ENCODE data around the gene NAPB.

Gene NAPB

GRCh38 chr20:23437126-23437899 lies 16.0 kb upstream of the NAPB start:
- DNase-seq: no peak

DNA sequence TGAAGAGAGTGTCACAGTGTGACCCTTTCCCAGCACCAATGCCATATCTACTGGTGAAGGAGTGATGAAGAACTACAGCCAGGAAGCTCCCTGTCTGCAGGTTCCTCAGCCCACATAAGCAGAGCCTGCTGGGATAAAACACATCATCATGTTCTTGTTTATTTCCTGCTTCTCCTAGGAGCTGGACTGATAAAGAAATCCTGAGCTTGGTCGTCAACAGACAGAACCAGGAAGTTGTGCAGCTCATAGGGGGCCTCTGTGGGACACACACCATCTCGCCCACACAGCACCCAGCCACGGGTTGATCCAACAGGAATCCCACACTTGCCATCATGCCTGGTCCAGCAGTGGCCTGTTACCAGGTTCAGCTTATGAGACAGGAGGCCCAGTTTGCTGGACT lies 15.4 kb upstream of the NAPB start:
- no peak for DNase-seq

- no peak for DNase-seq
Measured at GRCh38 chr20:23435626-23436539, 14.6 kb upstream of the NAPB start.

DNA sequence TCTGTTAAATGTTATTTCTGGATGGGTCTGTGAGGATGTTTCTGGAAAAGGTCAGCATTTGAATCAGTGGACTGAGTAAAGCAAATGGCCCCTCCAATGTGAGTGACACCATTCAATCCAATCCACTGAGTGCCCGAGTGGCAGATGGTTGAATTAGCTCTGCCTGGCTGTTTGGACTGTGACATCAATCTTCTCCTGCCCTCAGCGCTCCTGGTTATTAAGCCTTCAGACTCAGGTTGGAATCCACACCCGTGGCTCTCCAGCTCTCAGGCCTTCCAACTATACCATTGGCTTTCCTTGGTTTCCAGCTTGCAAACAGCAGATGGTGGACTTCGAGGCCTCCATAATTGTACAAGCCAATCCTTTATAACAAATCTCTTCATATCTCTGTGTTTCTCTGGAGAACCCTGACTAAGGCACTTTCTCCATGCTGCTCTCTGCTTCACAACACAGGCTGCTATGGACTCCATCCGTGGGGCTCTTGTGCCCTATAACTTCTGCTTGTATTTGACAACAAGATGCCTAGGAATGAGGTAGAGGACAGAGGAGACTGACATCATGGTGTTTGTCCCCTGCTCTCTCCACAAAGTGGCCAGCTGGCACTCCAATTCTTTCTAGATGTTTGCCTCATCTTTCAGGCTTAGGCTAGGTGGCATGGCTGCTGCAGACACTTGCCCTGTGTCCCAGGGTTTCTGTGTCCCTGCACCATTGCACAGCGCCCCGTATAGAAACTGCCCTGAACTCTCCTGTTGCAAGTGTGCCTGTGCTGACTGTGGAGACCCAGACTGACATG lies 13.4 kb upstream of the NAPB start:
- DNase-seq: no peak

DNA sequence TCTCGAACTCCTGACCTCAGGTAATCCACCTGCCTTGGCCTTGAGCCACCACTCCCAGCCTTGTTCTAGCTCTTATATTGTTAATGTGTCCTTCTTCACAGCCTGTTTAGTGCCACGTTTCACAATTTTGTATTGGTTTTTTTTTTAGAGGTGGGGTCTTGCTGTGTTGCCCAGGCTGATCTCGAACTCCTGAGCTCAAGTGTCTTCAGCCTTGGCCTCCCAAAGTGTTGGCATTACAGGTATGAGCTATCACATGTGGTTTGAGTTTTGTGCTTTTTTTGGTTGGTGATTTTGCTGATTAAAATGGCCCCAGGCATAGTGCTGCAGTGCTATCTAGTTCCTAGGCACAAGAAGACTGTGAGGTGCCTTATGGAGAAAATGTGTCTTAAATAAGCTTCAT lies 12.3 kb upstream of the NAPB start:
- no peak for DNase-seq

GRCh38 chr20:23425129-23425528 lies 3.8 kb upstream of the NAPB start:
- DNase-seq: no peak

- DNase-seq: peak; percentile 3
Measured at GRCh38 chr20:23419995-23420901, 1.0 kb downstream of the NAPB start.

- DNase-seq: no peak
Measured at GRCh38 chr20:23419657-23419994, 1.7 kb downstream of the NAPB start.

DNA sequence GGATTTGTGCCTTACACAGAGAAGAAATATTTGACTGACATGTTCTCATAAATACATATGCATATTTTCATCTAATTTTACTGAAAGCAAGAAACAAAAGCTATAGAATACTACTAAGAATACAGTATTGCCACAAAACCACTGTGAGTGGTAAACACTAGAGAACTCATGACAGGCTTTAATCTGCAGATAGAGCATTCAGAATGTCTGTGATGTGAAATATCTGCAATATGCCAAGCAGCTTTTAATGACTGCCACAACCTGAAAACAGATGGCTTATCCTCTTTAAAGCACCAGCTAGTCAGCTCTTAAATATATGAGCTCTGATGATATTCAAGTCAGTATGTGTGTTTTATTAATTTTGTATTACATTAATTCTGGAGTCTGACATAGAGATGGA lies 3.4 kb downstream of the NAPB start:
- no peak for DNase-seq

DNA sequence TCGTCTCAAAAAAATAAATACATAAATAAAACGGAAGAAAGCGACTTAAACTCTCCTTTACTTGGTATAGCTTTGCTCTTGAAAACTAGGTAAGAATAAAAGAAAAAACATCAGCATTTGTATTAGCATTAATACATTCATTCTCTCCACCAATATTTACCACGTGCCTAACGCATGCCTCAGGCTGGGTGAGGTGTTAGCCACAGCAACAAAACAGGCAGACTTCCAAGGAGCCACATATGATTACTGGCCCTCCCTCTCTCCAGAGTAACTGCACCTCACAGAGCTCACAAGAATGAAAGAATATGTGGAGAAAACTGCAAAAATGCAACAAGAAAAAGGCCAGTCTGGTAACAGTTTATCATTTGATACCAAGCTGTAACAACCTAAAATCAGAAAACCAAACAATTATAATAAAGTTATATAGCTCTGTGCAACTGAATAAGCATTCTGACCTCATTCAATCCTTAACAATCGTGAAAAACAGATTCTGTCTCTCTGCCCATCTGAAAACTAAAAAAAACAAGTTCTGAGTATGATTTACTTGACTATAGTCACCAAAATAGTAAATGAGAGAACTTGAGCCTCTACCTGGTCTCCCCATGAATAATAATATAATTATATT lies 5.2 kb downstream of the NAPB start:
- no peak for DNase-seq

DNA sequence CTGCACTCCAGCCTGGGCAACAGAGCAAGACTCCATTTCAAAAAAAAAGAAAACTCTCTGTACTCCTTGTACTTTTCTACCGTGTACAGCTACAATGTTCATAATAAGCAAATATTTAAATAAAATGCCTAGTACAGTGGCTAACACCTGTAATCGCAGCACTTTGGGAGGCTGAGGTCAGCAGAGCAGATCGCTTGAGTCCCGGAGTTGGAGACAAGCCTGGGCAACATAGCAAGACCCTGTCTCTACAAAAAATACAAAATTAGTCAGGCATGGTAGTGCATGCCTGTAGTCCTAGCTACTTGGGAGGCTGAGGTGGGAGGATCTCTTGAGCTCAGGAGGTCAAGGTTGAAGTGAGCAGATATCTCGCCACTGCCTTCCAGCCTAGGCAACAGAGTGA lies 5.7 kb downstream of the NAPB start:
- DNase-seq: no peak

- no peak for DNase-seq
Measured at GRCh38 chr20:23414526-23415188, 6.6 kb downstream of the NAPB start.

DNA sequence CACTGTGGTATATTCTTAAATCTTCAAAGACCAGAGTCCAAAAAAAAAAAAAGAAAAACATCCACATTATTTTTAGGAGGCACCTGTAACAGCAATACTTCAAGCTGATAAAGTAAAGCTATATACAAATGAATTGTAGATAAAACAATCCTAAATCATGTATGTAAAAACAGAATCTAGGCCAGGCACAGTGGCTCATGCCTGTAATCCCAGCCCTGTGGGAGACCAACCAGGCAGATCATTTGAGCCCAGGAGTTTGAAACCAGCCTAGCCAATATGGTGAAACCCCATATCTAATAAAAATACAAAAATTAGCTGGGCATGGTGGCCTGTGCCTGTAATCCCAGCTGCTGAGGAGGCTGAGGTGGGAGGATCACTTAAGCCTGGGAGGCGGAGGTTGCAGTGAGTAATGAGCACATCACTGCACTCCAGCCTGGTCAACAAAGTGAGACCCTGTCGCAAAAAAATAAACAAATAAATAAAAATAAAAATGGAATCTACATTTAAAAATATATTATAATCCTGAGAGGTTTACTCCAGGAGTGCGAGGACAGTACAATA lies 7.3 kb downstream of the NAPB start:
- DNase-seq: no peak

- no peak for DNase-seq
Measured at GRCh38 chr20:23412026-23412425, 9.3 kb downstream of the NAPB start.

- no peak for DNase-seq
Measured at GRCh38 chr20:23410916-23411695, 10.2 kb downstream of the NAPB start.

GRCh38 chr20:23409800-23410199 lies 11.5 kb downstream of the NAPB start:
- no peak for DNase-seq

- no peak for DNase-seq
Measured at GRCh38 chr20:23408957-23409356, 12.3 kb downstream of the NAPB start.

DNA sequence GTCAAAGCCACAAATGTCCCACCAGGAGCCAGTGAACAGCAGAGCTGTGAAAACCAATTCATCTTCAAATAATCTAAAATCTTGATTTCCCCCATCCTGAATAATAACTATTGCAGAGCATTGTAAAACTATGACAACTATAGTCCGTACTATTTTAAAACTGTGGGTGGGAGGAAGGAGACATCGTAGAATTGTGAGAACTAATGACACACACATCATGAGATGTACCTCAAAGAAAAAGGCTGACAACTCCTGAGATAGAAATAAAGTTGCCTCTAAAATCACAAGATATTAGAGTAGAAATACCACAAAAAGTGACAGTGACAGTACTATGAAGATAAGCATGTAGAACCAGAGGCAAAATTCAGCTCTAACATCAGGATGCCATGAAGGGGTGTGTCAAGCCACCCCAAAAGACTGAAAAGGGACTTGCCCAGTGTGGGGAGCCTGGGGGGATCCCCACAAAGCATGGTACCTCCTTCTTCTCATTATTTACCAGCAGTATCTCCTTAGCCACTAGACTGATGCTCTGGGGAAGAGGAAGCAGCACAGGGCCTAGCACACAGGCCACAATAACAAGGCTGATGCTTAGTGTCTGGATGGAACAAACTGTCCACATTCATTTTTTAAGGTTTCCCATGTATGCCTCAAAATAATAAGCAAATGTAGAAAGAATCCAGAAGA lies 13.4 kb downstream of the NAPB start:
- no peak for DNase-seq

GRCh38 chr20:23406880-23407279 lies 14.4 kb downstream of the NAPB start:
- DNase-seq: no peak

DNA sequence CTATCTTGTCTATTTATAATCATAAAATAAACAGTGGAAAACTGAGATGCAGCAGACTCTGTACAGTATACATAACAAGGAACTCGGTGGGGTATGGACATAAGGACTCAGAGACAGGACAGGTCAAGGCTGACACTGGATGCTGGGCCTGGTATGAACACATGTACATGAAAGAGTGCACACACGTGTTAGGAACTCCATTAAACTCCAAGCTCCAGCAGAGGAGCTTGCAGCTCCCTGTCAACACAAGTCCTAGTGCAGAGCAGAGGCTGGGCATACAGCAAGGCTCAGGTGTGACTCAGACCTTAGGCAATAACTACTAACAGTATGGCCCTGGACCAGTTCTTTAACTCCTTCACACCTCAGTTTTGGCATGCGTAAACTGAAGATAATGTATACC lies 17.1 kb downstream of the NAPB start:
- DNase-seq: no peak

Measured in DMS79 treated with DMSO at 0.1 percent for 48 hours (cell line).